AG04450 (cell line): ENCODE results near the gene IL18RAP. TPM values are rescaled to one million over a fixed set of nuclear protein-coding genes. Genes with fewer than 3 reads are reported as not detected.

ENCODE experiments used
- CTCF ChIA-PET: fragments of 300-600, 350-600 bp; formaldehyde crosslinking; extraction: SDS; loops from one replicate; lab custom pipeline; 2022; ENCODE audit warnings: antibody characterized with exemption, inconsistent platforms; lab: Charles Lee
- POLR2A ChIA-PET: fragments of 350-600 bp; formaldehyde crosslinking; extraction: SDS; loops from one replicate; lab custom pipeline; 2021; ENCODE audit warnings: antibody characterized with exemption, inconsistent platforms; lab: Yijun Ruan, JAX
- DNase-seq: peaks from one replicate; pipeline ENCODE4 v3.0.0-alpha.2; 2011; ENCODE audit warnings: low read depth, low spot score
- H3K27ac ChIP-seq: one replicate; pipeline ENCODE4 v1.5.1; 2012; ENCODE audit warnings: low read depth, low read length, control low read depth
- H3K27me3 ChIP-seq: one replicate; pipeline ENCODE4 v1.6.0; 2012; ENCODE audit warnings: low read length; ENCODE audit not compliant: control insufficient read depth, insufficient read depth
- H3K4me3 ChIP-seq: 2 replicates; pipeline ENCODE4 v1.5.1; 2011; ENCODE audit warnings: mild to moderate bottlenecking, low read depth, low read length, control low read depth
- H3K9me3 ChIP-seq: 2 replicates; pipeline ENCODE4 v1.5.1; 2012; ENCODE audit warnings: low read length; ENCODE audit not compliant: control insufficient read depth, insufficient read depth
- polyA plus RNA-seq: library from polyadenylated mRNA; depleted of rRNA; stranded (reverse); fragments of >200 nt; gene quantifications from 2 replicates; pipeline ENCODE4 v1.2.3, GENCODE V29; 2011; rRNA removed
- small RNA-seq: library from RNA; depleted of rRNA; stranded (forward); fragments of <200 nt; gene quantifications from one replicate; pipeline ENCODE3, GENCODE V24; 2012; ENCODE audit warnings: low read depth; ENCODE audit not compliant: insufficient read length
- TF ChIP-seq, protein P1 (sequence below): IDR thresholded peaks from 2 replicates; pipeline ENCODE4 v1.5.1; 2011; ENCODE audit warnings: low read depth, low read length, control low read depth, inconsistent platforms

Gene IL18RAP
- polyA plus RNA-seq, 1 experiment: 0.10 TPM

DNA sequence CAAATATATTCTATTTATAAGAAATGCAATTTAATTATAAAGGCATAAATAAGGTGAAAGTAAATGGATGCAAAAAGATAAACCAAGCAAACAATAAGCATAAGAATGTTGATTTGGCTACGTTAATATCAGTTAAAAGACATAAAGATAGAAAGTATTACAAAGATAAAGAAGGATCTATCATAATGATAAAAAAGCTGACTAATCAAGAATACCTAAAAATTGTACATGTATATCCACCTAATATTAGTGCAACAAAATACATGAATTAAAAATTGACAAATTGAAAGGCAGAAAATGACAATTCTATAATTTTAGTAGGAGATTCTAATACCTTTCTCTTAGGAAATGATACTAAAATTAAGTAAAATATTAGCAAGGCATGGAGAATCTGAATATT lies 71.6 kb downstream of the IL18RAP start:
- POLR2A ChIA-PET: no interaction called here
- H3K27me3 ChIP-seq: peaks cover 2% of the 10 kb centered on the region
- TF ChIP-seq, protein P1, sequence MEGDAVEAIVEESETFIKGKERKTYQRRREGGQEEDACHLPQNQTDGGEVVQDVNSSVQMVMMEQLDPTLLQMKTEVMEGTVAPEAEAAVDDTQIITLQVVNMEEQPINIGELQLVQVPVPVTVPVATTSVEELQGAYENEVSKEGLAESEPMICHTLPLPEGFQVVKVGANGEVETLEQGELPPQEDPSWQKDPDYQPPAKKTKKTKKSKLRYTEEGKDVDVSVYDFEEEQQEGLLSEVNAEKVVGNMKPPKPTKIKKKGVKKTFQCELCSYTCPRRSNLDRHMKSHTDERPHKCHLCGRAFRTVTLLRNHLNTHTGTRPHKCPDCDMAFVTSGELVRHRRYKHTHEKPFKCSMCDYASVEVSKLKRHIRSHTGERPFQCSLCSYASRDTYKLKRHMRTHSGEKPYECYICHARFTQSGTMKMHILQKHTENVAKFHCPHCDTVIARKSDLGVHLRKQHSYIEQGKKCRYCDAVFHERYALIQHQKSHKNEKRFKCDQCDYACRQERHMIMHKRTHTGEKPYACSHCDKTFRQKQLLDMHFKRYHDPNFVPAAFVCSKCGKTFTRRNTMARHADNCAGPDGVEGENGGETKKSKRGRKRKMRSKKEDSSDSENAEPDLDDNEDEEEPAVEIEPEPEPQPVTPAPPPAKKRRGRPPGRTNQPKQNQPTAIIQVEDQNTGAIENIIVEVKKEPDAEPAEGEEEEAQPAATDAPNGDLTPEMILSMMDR: no peak

DNA sequence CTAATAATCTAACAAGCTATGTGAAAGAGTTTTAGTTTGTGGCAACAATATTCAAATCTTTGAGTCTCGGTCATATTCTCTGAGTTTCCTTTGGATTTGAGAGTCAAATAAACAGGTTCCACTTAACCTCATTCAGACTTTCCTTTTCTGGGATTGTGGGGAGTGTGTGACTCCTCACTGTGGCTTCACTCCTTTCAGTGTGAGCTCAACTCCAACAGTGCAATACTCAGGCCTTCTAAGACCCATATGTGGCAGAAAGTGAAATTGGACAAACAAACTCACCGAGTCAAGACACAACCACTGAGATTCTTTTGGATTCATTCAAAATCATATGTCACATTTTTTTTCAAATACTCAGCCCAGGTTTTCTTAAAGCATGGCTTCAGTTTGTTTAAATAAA lies 75.5 kb downstream of the IL18RAP start:
- ChIA-PET CTCF (interaction anchor here (2.1 kb wide), 1 partner anchor 25 kb away, joined by 8 read pairs; the partner anchor contains the start of gene SLC9A4), POLR2A (no interaction called here)
- no peak overlapping the region for H3K4me3 ChIP-seq
- no peak overlapping the region for H3K27ac ChIP-seq
- H3K27me3 ChIP-seq: peaks cover 2% of the 10 kb centered on the region
- no peaks in the 10 kb centered on the region for H3K9me3 ChIP-seq
- TF ChIP-seq, protein P1: no peak
- no peak for DNase-seq

More for the DNA sequence above, 71.6 kb downstream of the IL18RAP start:
- H3K9me3 ChIP-seq: no peaks in the 10 kb centered on the region
- CTCF ChIA-PET: no interaction called here
- no peak overlapping the region for H3K27ac ChIP-seq
- no peak for DNase-seq
- H3K4me3 ChIP-seq: no peak overlapping the region

DNA sequence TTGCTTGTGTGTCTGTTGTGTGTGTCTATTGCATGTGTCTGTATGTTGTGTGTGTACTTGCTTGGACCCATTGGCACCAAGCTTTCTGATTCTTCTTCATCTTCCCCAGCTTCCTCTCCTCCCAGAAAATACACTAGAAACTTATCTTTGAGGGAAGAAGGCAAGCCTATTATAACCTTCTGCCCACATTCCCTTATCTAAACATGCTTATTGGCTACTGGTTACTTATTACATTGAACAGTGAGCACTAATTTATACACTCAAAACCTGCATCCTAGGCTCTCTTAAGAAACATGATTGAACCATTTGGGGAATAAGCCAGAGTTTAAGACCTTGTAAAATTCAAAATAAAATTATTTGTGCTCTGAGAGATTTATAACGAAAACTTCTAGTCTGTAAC lies 76.6 kb downstream of the IL18RAP start:
- H3K27ac ChIP-seq: no peak overlapping the region
- ChIA-PET CTCF (interaction anchor here (2.1 kb wide), 1 partner anchor 27 kb away, joined by 8 read pairs; the partner anchor contains the start of gene SLC9A4), POLR2A (no interaction called here)
- no peaks in the 10 kb centered on the region for H3K9me3 ChIP-seq
- peaks cover 5% of the 10 kb centered on the region for H3K27me3 ChIP-seq
- TF ChIP-seq, protein P1: no peak
- H3K4me3 ChIP-seq: no peak overlapping the region
- no peak for DNase-seq

Small RNA genes lying within 50 kb of the gene (small RNA-seq; reads per million reads assigned to genes)
- gene MIR4772: not detected

Other genes starting within 250 kb of the IL18RAP start
- gene IL1RL2, start 236.1 kb upstream of the IL18RAP start, polyA plus RNA-seq: 0.37 and 0.72 TPM in 2 replicates
- gene IL1RL1, start 111.6 kb upstream of the IL18RAP start, polyA plus RNA-seq: 0.30 and 0.31 TPM in 2 replicates
- gene IL18R1, start 67.4 kb upstream of the IL18RAP start, polyA plus RNA-seq: 2.0 and 2.5 TPM in 2 replicates
- gene SLC9A4, start 50.1 kb downstream of the IL18RAP start, polyA plus RNA-seq: not detected in 2 replicates
- not detected in 2 replicates for gene SLC9A2, start 196.4 kb downstream of the IL18RAP start, polyA plus RNA-seq